Inflammatory macrophage treated with lipopolysaccharide for 4 hours (primary cell): ENCODE results near the gene PPP2R5C.
A peak's percentile ranks its signal among the peaks of the same experiment; 100 is the strongest.
"Not testable (repeated sequence)": the region's sequence is repeated elsewhere in the genome, so short reads cannot be mapped to it uniquely, and the experiment has no call there.

Experiments used
- DNase-seq: peaks from one replicate; pipeline ENCODE4 v3.0.0-alpha.2; 2020

PPP2R5C gene

GRCh38 chr14:101727611-101728366, 33.7 kb upstream of the PPP2R5C start:
- peak; percentile 64 for DNase-seq

GRCh38 chr14:101728367-101728742, 33.2 kb upstream of the PPP2R5C start:
- no peak for DNase-seq

GRCh38 chr14:101729382-101729781, 32.1 kb upstream of the PPP2R5C start:
- DNase-seq = no peak

DNA sequence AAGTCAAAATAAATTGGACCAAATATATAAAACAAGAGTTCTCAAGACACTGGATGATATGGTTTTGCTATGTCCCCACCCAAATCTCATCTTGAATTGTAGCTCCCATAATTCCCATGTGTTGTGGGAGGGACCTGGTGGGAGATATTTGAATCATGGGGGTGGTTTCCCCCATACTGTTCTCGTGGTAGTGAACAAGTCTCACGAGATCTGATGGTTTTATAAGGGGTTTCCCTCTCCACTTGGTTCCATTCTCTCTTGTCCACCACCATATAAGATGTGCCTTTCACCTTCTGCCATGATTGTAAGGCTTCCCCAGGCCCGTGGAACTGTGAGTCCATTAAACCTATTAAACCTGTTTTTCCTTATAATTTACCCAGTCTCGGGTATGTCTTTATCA, 31.4 kb upstream of the PPP2R5C start:
- DNase-seq = not testable (repeated sequence)

- DNase-seq = no peak
Measured at GRCh38 chr14:101730626-101731186, 30.8 kb upstream of the PPP2R5C start.

- DNase-seq = peak; percentile 99
Measured at GRCh38 chr14:101731187-101732080, 30.1 kb upstream of the PPP2R5C start.

DNA sequence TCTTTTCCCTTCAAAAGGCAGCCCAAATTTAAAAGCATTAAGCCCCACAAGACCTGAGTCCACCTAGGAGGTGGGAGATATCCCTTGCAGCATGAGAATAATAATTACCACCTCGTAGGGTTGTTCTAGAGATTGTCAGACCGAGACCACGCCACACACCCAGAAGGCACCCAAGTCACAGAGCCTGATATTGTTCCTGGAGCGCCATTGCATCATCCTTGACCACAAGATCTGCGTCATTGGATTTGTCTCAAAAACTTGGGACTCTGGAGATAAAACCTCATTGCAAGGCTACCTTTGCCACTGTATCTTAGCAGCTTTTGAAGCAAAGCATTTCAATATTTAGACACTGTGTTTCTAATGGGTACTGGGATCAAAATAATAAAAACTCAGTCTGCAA, 29.4 kb upstream of the PPP2R5C start:
- DNase-seq = peak; percentile 67

- peak; percentile 58 for DNase-seq
Measured at GRCh38 chr14:101733211-101733610, 28.3 kb upstream of the PPP2R5C start.

DNA sequence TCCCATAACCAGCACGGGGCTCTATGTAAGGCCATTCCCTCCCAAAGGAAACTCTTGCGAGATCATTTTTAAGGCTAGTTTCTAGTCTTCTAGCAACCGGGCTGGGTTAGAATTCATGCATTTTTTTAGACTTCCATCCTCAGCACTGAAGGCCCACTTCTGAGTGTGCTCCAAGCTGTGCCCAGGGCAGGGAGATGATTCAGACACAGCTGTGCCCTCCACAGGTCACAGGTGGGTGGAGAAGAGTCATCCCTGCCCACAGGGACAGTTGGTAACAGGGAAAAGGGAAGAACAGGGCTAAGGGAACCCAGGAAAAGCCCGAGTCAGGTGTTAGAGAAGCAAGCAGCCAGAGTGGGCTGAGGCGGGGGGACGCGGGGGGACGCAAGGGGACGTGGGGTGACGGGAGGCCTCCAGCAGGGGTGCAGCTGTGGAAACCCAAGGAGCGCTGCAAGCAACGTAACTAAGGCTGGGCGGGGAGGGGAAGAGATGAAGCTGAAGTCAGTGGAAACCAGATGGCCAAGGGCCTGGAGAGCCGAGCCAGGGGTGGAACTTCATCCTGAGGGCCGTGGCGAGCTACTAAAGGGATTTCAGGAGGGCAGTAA, 27.2 kb upstream of the PPP2R5C start:
- DNase-seq = peak; percentile 55

GRCh38 chr14:101735453-101735852, 26.1 kb upstream of the PPP2R5C start:
- DNase-seq = no peak

DNA sequence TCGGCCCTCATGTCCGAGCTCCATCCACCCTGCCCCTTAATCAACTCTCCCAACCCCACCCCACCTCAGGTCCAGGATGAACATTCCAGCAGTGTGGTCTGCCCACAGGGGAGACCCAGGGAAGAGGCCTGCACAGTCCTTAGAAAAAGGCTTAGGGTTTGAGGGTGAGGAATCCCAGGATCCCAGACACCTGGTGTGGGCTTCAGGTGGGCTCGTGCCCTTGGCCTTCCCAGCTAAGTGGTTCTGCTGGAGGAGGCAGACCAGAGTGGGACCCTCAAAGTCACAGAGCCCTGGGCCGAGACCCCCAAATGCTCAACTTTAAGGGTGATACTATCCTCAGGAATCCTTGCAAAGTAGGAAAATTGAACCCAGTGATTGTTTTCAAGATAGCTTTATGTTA, 25.4 kb upstream of the PPP2R5C start:
- DNase-seq = no peak

DNA sequence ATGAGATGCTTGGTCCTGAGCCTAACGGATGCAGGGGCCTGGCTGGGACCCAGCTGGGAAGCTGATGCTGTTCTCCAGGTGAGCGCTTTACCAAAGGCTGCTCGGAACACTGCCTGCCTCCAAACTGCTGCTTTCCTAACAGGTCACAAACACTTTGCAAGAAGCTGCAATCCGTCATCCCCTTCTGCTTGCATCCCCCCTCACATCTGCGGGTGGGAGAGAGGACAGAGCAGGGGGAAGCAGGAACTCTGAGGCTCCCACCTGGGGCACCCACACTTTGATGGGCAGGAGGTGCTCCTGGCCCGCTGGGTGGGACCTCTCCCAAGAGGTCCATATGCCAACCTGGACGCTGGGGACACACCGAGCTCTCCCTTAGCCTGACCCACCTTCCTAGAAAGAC, 24.9 kb upstream of the PPP2R5C start:
- DNase-seq = no peak

- peak; percentile 57 for DNase-seq
Measured at GRCh38 chr14:101737414-101738339, 23.8 kb upstream of the PPP2R5C start.

DNA sequence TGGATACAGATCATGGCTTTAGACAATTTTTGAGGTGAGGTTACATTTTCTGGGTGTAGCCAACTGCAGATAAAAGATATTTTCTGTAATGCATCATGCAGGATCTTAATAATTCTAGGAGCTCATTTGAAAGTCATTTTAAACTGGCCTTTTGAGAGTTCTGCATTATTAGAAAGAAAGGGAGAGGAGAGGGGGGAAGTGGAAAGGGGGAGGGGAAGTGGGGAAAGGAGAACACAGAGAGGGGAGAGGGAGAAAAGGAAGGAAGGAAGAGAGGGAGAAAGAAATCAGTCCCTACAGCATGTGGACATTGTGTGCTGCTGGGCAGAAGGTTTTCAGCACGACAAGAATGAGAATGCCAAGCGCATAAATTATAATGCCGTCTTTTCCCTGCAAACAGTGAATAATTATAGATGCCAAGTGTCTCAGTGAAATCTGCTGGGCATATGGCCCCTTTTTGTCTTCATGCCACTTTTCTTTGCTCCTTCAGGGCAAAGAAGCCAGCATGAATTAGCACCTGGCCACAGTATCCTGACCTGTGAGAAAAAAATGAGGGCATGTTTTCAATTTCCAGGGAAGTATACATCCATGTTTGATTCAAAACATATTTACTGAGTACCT, 22.7 kb upstream of the PPP2R5C start:
- DNase-seq = no peak

GRCh38 chr14:101739446-101740141, 21.9 kb upstream of the PPP2R5C start:
- peak; percentile 24 for DNase-seq

DNA sequence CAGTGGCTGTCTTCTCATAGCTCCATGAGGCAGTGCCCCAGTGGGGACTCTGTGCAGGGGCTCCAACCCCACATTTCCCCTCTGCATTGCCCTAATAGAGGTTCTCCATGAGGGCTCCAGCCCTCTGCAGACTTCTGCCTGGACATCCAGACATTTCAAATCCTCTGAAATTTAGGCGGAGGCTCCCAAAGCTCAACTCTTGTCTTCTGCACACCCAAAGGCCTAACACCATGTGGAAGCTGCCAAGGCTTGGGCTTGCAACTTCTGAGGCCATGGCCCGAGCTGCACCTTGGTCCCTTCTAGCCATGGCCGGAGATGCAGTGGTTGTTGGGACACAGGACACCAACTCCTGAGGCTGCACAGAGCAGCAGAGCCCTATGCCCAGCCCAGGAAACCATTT, 20.5 kb upstream of the PPP2R5C start:
- no peak for DNase-seq

DNA sequence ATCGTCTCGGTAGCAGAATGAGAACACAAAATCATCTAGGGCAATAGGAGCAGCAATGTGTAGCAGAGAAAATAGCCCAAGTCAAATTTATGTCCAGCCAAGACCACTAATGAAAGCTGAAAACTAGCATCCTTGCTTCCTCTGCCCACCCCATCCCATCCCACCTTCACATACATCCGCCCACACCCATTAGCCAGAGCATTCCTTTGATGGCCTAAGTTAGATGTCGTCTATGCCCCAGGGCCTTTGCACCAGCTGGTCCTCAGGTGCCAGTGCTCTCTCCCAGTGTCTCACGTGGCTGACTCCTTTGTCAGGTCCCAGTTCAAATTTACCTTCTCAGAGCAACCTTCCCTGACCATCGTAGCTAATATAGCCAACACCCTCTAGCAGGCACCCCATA, 17.8 kb upstream of the PPP2R5C start:
- DNase-seq = no peak

- not testable (repeated sequence) for DNase-seq
Measured at GRCh38 chr14:101744382-101744781, 17.1 kb upstream of the PPP2R5C start.

DNA sequence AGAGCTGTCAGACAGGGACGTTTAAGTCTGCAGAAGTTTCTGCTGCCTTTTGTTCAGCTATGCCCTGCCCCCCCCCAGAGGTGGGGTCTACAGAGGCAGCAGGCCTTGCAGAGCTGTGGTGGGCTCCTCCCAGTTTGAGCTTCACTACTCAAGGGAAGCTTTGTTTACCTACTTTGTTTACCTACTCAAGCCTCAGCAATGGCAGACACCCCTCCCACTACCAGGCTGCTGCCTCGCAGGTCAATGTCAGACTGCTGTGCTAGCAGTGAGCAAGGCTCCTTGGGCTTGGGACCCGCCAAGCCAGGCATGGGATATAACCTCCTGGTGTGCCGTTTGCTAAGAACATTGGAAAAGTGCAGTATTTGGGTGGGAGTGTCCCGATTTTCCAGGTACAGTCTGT, 11.8 kb upstream of the PPP2R5C start:
- not testable (repeated sequence) for DNase-seq

DNA sequence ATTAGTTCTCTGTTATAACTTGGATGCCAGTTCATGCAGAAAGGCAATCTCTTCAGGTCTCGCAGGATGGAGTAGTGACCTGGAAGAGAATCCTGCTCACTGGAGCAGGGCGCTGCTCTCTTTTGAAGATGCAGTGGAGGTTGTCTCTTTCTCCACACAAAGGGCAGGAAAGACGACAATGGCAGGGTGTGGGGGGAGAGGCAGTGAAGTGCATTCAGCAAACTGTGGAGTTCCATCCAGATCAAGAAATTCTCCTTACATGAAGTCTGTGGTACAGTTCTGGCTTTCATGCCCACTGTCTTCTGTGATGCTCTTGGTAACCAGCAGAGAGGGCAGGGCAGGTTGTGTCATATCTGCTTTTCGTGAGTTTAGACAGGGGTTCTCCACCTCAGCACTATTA, 6.6 kb upstream of the PPP2R5C start:
- no peak for DNase-seq
